Non-pigmented ciliary epithelial cell (primary cell): ENCODE results near the gene FUT2.
A peak's percentile ranks its signal among the peaks of the same experiment; 100 is the strongest.
"Not testable (repeated sequence)": the region's sequence is repeated elsewhere in the genome, so short reads cannot be mapped to it uniquely, and the experiment has no call there.

Experiments used
- DNase-seq: peaks from one replicate; pipeline ENCODE4 v3.0.0-alpha.2; 2010; ENCODE audit warnings: low read depth

FUT2 gene

DNA sequence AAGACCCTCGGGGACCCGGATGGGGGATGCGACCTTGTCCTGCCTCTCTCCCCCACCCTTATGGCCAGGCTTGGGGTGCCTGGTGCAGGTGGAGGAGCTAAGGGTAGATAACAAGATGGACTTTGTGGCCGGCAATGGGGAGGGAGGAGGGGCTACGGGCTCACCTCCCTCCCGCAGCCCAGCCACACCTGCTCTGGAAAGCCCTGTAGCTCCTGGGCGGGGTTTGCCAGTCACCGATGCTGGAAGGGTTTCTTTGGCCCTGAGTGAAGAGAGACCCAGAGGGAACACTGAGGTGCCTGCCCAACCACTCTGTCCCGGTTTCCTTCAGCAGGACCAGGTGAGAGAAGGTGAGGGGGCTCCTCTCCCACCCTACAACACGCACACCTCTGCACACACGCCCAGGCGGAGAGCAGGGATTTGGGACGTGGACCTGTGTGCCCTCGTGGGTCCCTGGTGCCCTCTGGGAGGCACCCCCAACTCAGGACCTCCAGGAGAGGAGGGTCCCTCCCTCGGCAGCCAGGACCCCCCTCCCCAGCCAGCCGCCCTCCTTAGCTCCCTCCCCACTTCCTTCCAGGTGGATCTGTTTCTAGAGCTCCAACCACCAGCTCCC, at the start of gene FUT2:
TSS of gene FUT2 (plus strand) at position 229 of the 610 bp plus-strand sequence. CDS start 6,986 bp downstream, outside the sequence.
- no peak for DNase-seq

DNA sequence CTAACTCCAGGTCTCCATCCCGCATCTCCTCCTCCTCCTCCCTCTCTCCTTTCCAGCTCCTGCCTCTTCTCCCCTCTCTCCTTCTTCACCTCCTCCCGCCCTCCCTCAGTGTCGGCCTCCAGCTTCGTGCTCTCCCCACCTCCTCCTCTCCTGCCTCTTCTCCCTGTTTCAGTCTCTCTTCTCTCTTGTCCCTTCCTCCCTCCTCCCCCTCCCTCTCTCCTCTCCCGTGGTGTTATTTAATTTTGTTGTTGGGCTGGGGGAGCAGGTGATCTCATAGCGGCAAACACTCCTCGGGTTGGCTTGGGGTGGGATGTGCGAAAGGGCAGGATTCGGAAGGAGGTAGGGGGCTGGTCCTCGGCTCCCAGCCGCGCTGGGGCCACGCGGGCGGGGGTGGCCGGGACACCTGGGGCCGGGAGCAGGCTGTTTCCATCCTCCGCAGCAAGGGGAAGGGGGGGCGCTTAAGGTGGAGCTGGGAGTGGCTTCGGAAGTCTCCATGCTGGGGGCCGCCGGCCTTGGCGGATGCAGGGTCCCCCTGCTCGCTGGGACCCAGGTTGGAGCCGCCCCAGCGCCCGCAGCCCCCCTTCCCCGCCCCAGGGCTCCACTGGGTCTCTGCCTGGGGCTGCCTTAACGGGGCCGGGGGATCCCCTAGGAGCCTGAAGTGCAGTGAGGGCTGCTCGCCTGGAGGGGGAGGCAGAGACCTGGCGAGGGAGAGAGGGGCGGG, 49.6 kb upstream of the FUT2 start, which contains the start of gene CA11:
TSS of gene CA11 (minus strand) at position 187 of the 721 bp plus-strand sequence. CDS start 555 bp downstream, outside the sequence.
- peak; percentile 26 for DNase-seq

DNA sequence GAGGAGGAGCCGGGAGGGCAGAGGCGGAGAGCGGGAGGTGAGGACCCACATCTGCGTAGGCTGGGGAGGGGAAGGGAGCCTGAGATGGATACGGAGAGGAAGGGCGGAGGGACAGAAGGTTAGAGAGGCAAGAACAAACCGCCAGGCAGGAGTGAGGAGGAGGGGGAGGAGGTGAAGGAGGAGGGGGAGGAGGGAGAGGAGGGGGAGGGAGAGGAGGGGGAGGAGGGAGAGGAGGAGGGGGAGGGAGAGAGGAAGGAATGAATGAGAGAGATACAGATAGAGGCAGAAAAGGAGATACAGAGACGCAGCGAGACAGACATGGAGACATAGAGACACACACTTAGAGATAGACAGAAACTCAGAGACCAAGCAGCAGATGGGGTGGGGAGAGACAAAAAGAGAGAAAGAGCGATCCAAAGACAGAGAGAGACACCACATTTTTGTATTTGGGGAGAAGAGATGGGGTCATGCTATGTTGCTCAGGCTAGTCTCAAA, 49.0 kb upstream of the FUT2 start:
- DNase-seq = no peak

DNA sequence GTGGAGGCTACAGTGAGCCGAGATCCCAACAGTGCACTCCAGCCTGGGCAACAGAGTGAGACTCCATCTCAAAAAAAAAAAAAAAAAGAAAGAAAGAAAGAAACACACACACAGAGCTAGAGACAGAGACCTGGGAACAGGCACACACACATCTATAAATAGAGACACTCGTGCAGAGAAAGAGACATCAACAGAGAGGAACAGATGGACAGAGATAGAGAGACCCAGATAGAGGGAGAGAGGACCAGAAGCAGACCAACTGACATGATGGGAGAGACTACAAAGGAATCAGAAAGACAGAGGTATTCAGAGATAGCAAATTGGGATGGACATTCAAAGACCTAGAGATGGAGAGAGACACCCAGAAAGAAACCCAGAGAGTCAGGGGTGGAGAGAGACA, 47.6 kb upstream of the FUT2 start:
- no peak for DNase-seq

DNA sequence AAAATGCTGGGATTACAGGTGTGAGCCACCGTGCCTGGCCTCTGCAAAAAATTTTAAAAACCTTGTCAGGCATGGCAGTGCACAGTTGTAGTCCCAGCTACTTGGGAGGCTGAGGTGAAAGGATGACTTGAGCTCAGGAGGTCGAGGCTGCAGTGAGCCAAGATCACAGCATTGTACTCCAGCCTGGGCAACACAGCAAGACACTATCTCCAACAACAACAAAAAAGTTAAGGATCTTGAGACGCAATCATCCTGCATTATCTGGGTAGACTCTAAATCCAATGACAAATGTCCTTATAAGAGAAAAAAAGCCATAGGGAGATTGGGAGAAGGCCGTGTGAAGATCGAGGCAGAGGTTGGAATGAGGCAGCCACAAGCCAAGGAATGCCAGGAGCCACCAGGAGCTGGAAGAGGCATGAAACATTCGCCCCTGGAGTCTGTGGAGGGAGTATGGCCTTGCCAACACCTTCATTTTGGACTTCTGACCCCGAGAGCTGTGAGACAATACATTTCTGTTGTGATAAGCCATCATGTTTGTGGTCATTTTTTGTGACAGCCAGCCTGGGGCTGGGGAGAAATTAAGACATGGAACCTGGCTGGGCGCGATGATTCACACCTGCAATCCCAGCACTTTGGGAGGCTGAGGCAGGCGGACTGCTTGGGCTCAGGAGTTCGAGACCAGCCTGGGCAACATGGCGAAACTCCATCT, 44.6 kb upstream of the FUT2 start:
- DNase-seq = no peak

DNA sequence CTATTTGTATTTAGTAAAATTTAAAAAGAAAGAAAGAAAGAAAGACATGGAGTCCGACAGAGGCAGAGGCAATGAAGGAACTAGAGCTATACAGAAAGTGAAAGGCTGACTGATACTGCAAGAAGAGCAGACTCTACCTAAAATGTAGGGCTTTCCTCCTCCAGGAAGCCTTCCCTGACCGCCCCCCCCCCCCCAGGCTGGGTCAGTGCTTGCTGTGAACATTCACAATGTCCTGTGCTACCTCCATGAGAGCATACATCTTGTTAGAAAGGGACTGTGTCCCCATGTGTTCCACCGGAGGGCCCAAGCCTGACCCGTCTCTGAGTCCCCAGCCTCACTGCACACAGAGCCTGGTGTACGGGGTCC, 44.1 kb upstream of the FUT2 start:
- no peak for DNase-seq

DNA sequence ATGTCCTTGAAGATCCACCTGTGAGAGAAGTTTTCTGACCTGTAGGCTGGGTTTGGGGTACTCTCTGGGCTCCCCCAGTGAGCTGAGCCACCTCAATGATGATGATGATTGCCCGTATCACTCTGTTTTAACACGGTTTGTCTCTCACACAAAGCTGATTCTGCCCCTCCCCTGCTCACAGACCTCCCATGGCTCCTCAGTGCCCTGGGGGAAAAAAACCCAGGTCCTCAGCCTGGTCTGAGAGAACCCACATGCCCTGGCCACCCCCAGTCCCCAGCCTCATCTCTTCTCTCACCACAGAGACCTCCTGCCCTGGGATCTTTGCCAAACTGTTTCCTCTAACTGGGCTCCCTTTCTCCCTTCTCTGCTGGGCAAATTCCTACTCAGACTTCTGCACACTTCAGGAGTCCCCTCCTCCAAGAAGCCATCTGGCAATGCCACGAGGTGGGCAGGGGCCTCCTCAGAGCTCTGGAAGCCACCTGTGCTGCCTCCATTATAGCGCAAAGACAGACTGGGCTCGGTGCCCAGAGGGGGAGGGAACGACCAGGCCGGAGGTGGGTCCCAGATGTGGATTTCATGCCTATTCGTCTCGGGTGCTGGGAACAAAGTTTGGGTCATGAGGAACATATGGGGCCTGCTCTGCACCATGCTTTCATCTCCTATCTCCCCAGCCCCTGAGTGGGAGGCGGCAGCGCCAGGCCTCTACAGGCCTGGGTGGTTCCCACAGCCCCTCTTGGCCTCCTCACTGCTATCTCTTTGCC, 41.3 kb upstream of the FUT2 start:
- DNase-seq = no peak

DNA sequence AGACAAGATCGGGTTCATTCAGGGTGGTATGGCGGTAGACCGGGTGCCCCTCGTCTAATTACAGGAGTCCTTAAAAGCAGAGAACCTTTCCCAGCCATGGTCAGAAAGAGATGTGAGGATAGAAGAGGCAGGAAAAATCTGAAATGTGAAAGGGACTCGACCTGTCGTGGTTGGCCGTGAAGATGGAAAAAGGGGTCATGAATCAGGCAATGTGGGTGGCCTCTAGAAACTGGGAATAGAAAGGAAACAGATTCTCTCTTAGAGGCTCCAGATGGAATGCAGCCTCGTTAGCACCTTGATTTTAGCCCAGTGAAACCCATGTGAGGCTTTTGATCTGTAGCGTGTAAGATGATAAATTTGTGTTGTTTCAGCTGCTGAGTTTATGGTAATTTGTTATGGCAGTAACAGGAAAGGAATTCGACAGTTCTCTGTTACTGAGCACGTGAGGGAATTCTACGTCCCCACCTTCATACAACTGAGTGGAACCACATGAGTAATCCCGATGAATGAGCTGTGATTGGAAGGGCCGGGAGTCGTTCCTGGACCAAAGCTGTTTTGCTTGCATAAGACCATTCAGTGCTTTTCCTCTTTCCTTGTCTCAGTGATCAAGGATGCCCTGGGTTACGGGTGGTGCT, 38.8 kb upstream of the FUT2 start:
- no peak for DNase-seq

DNA sequence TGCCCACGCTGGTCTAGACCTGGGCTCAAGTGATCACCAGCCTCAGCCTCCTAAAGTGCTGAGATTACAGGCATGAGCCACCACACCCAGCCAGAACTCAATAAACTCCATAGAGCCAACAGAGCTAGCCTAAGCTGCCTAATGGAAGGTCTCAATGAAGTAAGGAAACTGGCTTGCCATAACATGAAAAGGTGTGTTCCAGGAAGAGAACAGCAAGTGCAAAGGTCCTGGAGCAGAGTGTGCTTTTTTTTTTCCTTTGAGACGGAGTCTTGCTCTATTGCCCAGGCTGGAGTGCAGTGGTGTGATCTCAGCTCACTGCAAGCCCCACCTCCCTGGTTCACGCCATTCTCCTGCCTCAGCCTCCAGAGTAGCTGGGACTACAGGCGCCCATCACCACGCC, 37.9 kb upstream of the FUT2 start:
- not testable (repeated sequence) for DNase-seq

DNA sequence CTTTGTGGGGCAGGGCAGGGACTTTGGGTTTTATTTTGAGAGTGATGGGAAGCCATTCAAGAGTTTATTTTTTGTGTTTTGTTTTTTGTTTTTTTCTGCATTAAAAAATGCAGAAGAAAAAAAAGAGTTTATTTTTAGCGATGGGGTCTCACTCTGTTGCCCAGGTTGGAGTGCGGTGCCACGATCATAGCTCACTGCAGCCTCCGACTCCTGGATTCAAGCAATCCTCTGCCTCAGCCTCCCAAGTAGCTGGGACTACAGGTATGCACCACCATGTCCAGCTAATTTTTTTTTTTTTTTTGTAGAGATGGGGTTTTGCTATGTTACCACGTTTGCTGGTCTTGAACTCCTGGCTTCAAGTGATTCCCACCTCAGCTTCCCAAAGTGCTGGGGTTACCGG, 37.3 kb upstream of the FUT2 start:
- no peak for DNase-seq

DNA sequence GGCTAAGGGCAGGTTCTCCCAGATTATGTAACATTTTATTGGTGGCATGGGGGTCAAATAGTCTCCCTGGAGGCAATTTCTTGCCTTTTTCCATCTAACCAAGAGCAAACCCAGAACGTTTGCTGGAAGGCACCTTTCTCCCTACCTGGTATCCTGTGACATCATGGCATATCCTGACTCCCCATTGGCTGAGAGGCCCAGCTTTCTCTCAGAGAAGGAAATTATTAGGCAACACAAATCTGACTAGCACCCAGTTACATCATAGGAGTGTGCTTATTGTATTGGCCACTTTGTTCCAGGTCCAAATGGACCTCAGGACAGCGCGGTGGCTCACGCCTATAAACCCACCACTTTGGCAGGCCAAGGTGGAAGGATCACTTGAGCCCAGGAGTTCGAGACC, 36.0 kb upstream of the FUT2 start:
- no peak for DNase-seq

DNA sequence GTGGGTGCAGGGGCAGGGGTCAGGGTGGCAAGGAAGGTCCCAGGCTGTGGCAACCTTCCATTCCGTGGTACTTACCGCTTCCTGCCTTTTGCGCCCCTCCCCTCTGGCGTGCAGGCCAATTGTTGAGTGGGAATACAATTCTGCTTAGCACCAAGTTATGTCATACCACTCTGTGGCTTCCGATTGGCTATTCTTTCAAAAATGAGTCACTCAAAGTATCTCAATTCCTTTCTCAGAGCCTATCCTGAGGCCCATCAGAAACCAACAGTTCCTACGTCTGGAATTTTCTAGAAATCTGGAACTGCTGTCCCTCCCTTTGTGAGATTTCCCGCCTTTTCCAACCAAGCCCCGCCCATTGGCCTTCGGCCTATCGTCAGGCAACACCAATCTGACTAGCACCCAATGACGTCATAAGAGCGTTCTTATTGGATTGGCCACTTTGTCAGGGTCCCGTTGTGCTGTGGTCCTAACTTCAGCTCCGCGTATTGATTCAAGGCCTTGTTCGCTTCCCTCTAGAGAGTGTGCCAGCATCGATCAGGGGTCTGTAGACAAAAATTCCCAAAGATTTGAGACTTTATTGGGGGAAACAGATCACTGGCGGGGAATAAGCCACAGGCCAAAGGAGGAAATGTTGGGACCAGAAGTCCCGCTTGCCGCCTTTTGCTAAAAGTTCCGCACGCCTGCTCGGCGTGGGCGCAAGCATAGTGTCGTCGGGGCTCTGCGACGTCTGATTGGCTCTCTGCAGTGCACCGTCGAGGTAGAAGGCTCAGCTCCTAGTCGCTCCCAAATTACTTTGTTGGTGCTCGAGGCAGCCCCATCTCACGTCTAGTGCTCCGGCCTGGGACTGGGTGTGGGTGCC, 34.7 kb upstream of the FUT2 start:
- DNase-seq = no peak

DNA sequence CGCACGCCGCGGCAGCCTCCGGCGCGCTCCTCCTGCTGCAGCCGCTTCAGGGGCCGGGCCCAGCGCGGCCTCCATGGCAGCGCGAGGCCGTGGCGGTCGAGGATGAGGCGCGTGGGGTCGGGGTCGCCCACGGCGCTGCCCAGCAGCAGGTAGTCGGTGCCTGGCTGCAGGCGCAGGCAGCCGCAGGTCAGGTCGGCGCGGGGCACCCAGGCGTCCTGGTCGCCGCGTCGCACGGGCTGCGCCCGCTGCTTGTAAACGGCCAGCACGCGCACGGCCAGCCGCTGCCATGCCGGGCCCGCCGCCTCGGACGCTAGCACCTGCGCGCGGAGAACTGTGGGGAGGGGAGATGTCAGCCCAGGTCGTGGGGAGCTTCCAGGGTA, 34.1 kb upstream of the FUT2 start:
- no peak for DNase-seq

DNA sequence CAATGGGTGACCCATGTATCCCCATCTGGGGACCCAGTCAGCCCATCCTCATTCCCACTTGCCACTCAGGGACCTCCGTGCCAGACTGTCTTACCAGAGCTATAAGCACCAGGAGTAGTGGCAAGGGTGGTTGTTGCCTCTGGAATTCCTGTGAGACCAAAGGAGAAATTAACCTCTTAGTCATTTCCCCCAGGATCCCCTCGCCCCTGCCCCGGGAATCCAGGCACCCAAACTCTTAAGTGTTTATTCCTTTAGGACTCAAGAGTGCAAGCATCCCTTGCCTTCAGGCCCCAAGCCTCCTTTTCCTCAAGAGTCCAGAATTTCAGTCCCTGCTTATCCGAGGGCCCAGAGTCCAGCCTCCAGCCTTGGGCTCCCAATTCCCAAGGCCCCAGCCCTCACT, 32.1 kb upstream of the FUT2 start:
- DNase-seq = no peak

DNA sequence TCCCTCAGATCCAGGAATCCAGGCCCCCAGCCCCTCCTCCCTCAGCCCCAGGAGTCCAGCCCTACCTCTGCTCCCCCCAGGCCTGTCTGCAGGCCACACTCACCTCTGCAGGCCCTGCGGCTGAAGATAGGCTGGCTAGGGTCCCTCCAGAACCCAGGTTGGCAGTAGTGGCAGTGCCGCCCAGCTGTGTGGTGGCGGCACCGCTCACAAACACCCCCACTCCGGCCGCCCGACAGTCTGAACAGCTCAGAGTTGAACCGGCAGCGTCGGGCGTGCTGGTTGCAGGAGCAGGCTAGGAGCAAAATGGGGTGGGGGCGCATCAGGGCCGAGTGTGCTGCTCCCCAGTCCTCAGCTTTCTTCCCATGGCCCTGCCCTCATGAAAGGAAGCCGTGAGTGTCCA, 31.3 kb upstream of the FUT2 start:
- no peak for DNase-seq

DNA sequence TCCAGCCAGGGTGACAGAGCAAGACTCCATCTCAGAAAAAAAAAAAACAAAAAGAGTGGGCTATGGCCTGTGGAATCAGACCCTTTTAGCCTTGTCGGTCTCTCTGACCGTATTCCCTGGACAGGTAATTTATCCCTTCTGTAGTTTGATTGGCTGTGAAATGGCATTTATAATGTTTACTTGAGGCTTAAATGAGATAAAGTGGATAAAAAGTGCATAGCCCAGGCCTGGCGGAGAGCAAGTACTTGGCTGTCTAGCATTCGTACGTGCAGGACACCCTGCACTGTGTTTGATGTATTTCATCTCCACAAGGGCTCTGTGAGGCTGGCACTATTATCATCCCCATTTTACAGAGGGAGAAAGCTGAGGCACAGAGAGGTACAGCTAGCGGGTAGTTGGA, 30.0 kb upstream of the FUT2 start:
- no peak for DNase-seq

DNA sequence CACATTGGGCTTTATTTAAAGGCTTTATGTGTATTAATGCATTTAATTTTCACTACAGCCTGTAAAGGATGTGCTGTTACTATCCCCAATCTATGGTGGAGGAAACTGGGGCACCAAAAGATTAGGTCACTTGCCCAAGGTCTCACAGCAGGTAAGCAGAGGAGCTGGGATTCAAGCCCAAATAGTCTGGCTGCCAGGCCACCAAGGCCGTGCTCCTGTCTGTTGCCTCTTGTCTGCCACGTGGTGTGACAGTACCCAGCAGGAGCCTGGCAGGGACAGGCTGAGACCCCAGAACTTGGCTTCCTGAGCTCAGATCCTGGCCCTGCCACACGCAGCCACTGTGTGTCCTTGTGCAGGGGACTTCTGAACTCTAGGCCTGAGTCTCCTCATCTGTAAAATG, 27.4 kb upstream of the FUT2 start:
- DNase-seq = no peak

DNA sequence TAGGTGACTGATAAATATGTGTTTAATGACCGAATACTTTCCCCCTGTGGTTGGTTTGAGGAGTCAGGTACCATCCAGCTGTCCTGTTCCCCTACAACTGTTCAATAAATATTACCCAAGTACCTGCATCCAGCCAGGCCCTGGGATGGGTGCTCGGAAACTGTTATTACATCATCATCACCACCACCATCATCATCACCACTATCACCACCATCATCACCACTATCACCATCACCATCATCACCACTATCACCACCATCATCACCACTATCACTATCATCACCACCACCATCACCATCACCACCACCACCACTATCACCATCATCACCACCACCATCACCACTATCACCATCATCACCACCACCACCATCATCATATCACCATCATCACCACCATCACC, 27.0 kb upstream of the FUT2 start:
- DNase-seq = no peak

DNA sequence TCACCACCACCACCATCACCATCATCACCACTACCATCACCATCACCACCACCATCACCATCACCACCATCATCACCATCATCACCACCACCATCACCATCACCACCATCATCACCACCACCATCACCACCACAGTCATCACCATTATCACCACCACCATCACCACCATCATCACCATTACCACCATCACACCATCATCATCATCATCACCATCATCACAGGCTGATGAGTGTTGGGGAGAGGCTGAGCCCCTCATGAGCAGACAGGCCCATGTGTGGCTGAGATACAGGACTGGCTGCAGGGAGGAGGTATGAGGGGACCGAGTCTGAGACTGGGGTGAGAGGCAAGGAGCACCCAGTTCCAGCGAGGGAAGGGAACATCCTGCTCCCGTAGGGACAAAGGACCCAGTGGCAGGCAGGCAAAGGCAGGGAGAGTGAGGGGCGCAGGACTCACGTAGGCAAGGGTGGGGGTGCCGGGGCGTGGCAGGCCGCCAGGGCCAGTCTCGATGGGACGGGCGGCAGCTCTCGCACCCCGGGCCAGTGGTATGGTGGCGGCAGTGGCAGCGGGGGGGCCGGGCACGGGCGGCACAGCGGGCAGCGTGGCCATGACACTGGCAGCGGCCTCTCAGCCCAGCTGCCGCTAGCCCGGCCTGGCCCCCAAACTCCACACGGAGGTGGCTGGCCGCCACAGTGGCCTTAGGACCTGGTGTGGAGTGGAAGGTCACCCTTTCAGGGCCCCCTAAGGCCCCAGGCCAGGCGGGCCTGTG, 25.7 kb upstream of the FUT2 start:
- DNase-seq = no peak
